HG03196 (cell line): Measurements from ENCODE around the gene FTO.
A peak's percentile ranks its signal among the peaks of the same experiment; 100 is the strongest.
"Not testable (repeated sequence)": the region's sequence is repeated elsewhere in the genome, so short reads cannot be mapped to it uniquely, and the experiment has no call there.

ENCODE experiments used
- ATAC-seq: cut with Tn5 transposase; IDR thresholded peaks from one replicate; pipeline ENCODE4 v1.9.1; 2021; ENCODE audit not compliant: unreplicated experiment

Gene FTO

DNA sequence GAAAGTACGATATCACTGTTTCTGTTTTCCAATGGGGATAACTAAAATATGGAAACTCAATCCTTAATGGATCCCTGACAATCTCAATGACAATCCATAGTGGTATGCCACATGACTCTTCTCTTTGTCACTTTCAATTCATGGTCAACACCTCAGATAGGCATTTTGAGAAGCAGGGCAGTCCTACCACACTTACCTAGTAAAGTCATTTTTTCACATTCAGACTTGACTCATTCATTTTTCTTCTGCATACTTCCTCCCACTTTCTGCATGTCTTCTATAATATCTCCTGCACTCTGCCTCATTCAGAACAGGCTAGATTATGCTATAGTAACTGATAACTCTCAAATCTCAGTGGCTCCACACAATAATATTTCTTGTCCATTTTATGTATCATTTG, 117.5 kb downstream of the FTO start:
- ATAC-seq, result no peak

DNA sequence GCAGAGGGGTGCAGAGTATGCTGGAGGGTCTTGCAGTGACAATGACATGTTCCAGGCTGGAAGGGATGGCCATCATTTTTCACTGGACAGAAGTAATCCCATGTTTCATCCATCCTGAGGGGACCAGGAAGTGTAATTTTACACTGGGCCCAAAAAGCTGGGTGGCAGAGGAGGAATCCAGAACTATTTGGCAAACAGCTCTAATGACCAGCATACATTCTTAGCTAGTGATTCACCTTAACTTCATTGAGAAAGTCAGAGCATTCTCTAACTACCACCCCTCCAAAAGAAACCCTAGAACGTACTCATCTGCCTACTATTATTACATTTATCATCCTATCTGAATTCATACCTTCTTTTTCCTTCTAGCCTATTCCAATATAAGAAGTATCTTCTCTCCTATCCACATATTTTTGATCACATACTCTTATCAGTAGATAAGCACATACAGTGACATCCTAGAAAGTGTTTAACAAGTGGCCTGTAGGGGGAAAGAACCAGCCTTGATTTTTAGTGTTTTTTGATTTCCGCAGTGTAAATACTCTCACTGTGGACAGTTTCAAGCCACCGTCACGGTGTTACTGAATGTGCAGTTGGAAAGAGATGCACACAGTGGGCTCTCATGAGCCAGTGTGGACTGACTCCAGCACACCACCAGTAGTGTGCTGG, 118.1 kb downstream of the FTO start:
- no peak for ATAC-seq

DNA sequence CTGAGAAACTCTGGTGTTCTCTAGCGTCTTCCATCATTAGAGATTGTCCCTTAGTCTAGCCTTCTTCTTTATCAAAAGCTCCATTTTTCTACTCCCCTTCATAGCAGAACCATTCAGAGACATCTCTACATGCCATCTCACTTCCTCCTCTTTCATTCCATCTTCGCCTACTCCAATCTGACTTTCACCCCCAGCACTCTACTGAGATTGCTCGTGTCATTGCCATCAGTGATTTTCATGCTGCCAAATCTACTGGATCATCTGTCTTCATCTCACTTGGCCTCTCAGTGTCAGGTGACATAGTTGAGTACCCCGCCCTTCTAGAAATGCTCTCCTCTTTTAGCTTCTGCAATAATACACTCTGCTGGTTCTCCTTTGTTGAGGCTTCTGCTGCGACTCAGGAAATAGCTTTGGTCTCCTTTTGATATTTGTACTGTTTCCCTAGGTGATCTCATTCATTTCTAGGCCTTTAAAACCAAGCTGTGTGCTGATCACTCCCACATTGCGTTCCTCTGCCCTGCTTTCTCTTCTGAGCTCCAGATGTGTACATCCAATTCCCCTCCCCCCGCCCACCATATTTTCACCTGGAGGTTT, 119.1 kb downstream of the FTO start:
- ATAC-seq, result no peak

- ATAC-seq, result no peak
Measured at GRCh38 chr16:53826658-53827057, 122.7 kb downstream of the FTO start.

GRCh38 chr16:53827741-53828140, 123.8 kb downstream of the FTO start:
- no peak for ATAC-seq

DNA sequence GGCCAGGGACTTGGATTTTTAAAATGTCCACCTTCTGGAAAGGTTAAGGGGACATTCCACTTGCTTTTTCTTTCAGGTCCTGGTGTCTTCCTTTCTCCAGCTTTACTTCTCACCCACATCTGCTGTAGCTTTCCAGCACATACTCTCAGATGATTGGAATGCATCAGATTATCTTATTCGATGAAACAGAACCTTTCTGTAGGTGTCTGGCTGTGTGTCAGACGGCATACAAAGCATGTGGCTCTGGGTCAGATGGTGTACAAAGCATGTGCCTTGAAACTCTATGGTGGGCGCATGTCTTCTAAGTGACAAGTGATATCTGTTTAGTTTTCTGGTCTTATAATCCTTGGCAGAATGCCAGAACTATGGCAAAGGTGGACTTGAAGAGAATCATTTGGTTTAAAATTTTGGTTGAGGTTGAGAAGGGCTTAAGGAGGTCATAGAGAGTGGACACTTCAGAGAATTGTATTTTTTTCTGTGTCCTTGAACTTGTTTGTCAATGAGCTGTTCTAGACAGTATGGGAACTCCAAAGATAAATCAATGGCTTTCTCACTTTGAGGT, 125.3 kb downstream of the FTO start:
- no peak for ATAC-seq

DNA sequence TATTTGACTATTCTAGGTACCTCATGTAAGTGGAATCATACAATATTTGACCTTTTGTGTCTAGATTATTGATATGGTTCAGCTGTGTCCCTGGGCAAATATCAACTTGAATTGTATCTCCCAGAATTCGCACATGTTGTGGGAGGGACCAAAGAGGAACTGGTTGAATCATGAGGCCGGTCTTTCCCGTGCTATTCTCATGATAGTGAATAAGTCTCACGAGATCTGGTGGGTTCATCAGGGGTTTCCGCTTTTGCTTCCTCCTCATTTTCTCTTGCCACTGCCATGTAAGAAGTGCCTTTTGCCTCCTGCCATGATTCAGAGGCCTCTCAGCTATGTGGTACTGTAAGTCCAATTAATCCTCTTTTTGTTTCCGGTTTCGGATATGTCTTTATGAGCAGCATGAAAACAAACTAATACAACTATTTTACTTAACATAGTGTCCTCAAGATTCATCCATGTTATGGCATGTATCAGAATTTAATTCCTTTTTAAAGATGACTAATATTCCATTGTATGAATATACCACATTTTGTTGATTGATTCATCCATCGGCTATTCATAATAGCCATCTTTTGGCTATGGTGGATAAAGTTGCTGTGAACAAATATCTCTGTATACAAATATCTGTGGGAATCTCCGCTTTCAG, 129.1 kb downstream of the FTO start:
- ATAC-seq, result no peak

- no peak for ATAC-seq
Measured at GRCh38 chr16:53836142-53836541, 132.2 kb downstream of the FTO start.

- no peak for ATAC-seq
Measured at GRCh38 chr16:53836680-53837079, 132.7 kb downstream of the FTO start.

DNA sequence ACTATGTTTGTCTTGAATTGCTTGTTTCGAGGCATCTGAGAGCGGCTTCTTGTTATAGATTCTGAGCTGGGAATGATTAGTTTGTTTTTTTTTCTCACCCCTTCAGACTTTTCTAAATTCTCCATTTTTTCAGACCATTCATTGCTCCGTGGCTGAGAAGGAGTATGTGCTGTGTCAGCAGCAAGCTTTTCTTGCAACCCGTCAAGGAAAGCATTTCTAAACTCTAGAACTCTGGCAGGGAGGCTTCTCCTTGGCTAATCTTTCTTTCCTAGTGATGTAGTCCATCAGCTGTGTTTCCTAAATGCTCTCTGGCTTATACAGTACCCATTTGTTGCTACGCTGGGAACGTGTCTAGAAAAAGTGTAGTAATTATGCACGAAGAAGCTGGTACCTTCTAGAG, 133.5 kb downstream of the FTO start:
- no peak for ATAC-seq

DNA sequence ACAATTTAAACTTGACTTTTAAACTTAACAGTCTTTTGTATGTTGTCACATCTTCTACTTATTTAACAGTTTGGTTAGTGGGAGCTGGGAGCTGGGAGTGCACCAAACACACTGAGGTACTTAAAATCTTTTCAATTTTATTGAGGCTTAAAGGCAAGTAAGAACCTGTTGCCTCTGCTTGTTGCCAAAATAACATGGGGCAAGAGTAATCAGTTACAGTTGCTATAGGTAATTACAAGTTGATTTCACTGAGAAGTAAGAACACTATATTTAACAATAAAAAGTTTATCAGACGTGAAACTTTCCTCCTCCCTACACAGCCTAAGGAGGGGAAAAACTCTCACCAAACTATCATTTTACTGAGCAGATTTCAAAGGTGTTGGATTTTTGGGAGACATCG, 135.2 kb downstream of the FTO start:
- no peak for ATAC-seq

GRCh38 chr16:53840456-53840855, 136.5 kb downstream of the FTO start:
- ATAC-seq, result peak; percentile 58

GRCh38 chr16:53841884-53842283, 137.9 kb downstream of the FTO start:
- no peak for ATAC-seq

GRCh38 chr16:53843084-53843483, 139.1 kb downstream of the FTO start:
- no peak for ATAC-seq

- ATAC-seq, result no peak
Measured at GRCh38 chr16:53844804-53845203, 140.8 kb downstream of the FTO start.

DNA sequence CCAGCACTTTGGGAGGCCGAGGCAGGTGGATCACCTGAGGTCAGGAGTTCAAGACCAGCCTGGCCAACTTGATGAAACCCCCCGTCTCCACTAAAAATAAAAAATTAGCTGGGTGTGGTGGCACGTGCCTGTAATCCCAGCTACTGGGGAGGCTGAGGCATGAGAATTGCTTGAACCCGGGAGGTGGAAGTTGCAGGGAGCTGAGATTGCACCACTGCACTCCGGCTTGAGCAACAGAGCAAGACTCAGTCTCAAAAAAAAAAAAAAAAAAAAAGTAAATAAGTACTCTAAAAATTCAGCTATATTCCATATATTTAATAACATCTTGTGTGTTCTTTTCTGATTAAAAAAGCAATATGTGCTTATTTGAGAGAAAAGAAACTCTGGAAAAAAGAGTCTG, 142.6 kb downstream of the FTO start:
- not testable (repeated sequence) for ATAC-seq

DNA sequence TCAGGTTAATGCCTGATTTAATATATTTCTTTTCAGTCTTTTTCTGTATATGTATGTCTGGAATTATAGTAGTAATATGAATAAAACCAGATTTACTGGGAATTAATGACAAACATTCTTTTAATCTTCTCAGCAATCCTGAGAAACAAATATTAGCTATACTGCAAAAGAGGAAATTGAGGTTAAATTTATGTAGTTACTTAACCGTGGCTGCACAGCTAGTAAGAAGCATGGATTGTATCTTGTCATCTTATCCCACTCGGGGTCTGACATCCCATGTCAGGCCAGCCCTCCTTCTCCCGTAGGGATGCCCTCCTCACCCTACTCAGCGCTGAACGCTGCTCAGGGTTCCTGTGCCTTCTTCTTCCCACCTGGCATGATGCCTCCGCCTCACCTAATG, 143.0 kb downstream of the FTO start:
- no peak for ATAC-seq

- ATAC-seq, result no peak
Measured at GRCh38 chr16:53848277-53848942, 144.5 kb downstream of the FTO start.

DNA sequence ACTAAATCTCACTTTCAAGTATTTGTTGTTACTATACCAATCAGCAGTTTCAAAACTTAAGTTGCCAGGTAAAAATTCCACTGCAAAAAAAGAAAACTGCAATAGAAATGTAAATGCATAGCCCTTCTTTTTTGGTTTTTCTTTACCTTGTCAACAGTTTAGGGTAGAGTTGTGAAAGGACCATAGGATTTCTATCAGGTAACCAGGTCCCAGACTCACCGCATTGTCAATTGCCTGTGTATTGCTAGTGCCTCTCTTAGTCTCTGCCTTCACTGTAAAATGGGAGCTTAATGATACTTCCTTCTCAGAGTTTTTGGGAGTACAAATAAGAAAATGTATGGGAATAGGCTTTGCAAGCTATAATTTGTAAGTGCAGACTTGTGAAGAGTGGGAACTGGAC, 145.0 kb downstream of the FTO start:
- ATAC-seq, result no peak

- no peak for ATAC-seq
Measured at GRCh38 chr16:53849585-53849984, 145.6 kb downstream of the FTO start.

DNA sequence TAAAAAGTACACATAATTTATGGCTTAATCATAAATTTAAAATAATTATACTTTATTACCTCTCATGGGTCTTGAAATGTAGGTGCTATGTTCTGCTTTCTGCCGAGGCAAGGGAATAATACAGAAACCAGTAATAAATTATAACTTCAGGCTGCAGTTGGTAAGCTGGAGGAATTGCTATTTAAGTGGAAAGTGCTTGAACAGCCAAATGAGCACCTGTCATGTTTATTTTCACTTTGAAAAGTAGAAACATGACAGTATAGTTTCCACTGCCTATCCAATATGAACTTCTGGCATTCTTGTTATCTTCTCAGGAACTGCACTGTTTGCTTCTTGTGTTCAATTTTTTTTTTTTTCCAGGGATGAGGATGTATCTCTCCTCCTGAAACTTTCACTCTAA, 146.0 kb downstream of the FTO start:
- ATAC-seq, result no peak

GRCh38 chr16:53852678-53853077, 148.7 kb downstream of the FTO start:
- ATAC-seq, result no peak
